Loucy (cell line): ENCODE measurements around the gene COL2A1.

ENCODE experiments used
- H2AFZ ChIP-seq: fragments of 200-600 bp; sonication (generic); 2 replicates; pipeline ENCODE4 v1.6.0; 2016; ENCODE audit warnings: antibody characterized with exemption, mild to moderate bottlenecking, low read length, moderate library complexity
- H3F3A ChIP-seq: fragments of 200-600 bp; 2 replicates; pipeline ENCODE4 v1.6.0; 2016; ENCODE audit warnings: antibody characterized with exemption, low read depth, mild to moderate bottlenecking
- H3K27me3 ChIP-seq: fragments of 200-600 bp; sonication (generic); 2 replicates; pipeline ENCODE4 v1.6.1; 2014; ENCODE audit warnings: low read length, mild to moderate bottlenecking; ENCODE audit not compliant: insufficient read depth, poor library complexity, severe bottlenecking
- H3K36me3 ChIP-seq: fragments of 200-600 bp; sonication (generic); 2 replicates; pipeline ENCODE4 v1.6.1; 2016; ENCODE audit warnings: low read length; ENCODE audit not compliant: insufficient read depth
- H3K4me1 ChIP-seq: fragments of 200-600 bp; sonication (generic); 2 replicates; pipeline ENCODE4 v1.5.1; 2014; ENCODE audit warnings: low read length, mild to moderate bottlenecking; ENCODE audit not compliant: insufficient read depth, poor library complexity, severe bottlenecking
- H3K4me2 ChIP-seq: fragments of 200-600 bp; sonication (generic); 2 replicates; pipeline ENCODE4 v1.6.0; 2014; ENCODE audit warnings: antibody characterized with exemption, low read length, low read depth, mild to moderate bottlenecking; ENCODE audit not compliant: poor library complexity, severe bottlenecking
- H3K4me3 ChIP-seq: fragments of 200-600 bp; sonication (generic); 2 replicates; pipeline ENCODE4 v1.5.1; 2014; ENCODE audit warnings: low read length, mild to moderate bottlenecking, mixed read lengths; ENCODE audit not compliant: poor library complexity, severe bottlenecking
- H3K79me2 ChIP-seq: fragments of 200-600 bp; sonication (generic); 2 replicates; pipeline ENCODE4 v1.6.1; 2014; ENCODE audit warnings: low read length; ENCODE audit not compliant: insufficient read depth
- H3K9ac ChIP-seq: fragments of 200-600 bp; sonication (generic); 2 replicates; pipeline ENCODE4 v1.6.0; 2014; ENCODE audit warnings: mild to moderate bottlenecking, low read depth, low read length, moderate library complexity; ENCODE audit not compliant: poor library complexity, severe bottlenecking
- H3K9me2 ChIP-seq: fragments of 200-600 bp; sonication (generic); replicated peaks from 2 replicates; pipeline ENCODE4 v1.6.1; 2016; ENCODE audit warnings: low read depth, low read length, mixed read lengths
- H3K9me3 ChIP-seq: fragments of 200-600 bp; sonication (generic); 2 replicates; pipeline ENCODE4 v1.6.1; 2014; ENCODE audit warnings: mild to moderate bottlenecking, antibody characterized with exemption, low read length, low read depth; ENCODE audit not compliant: insufficient read depth
- H4K20me1 ChIP-seq: fragments of 200-600 bp; sonication (generic); 2 replicates; pipeline ENCODE4 v1.6.0; 2014; ENCODE audit warnings: antibody characterized with exemption, low read length, mild to moderate bottlenecking; ENCODE audit not compliant: insufficient read depth, poor library complexity, severe bottlenecking
- CTCF ChIP-seq: fragments of 200-600 bp; sonication (generic); conservative IDR thresholded peaks from 2 replicates; pipeline ENCODE4 v1.5.1; 2014; ENCODE audit warnings: mild to moderate bottlenecking, antibody characterized with exemption, low read length
- EZH2phosphoT487 ChIP-seq: fragments of 200-600 bp; IDR thresholded peaks from 2 replicates; pipeline ENCODE4 v1.6.1; 2018; ENCODE audit warnings: antibody characterized with exemption, mild to moderate bottlenecking, moderate library complexity, borderline replicate concordance

The COL2A1 gene

GRCh38 chr12:47954058-47954457, 50.2 kb downstream of the COL2A1 start:
- H3K4me2 ChIP-seq: no peak overlapping the region

GRCh38 chr12:47950856-47951468, 53.3 kb downstream of the COL2A1 start:
- H3K27me3 ChIP-seq: no peaks in the 10 kb centered on the region
- no peaks in the 10 kb centered on the region for H3F3A ChIP-seq
- H3K4me2 ChIP-seq: no peak overlapping the region
- H3K9ac ChIP-seq: no peak overlapping the region
- H3K9me3 ChIP-seq: no peaks in the 10 kb centered on the region
- no peak overlapping the region for H2AFZ ChIP-seq
- no peaks in the 10 kb centered on the region for H3K9me2 ChIP-seq
- H3K36me3 ChIP-seq: no peaks in the 10 kb centered on the region
- TF ChIP-seq CTCF: no peak
- no peak for TF ChIP-seq EZH2phosphoT487
- H4K20me1 ChIP-seq: no peaks in the 10 kb centered on the region
- H3K4me3 ChIP-seq: no peak overlapping the region
- H3K79me2 ChIP-seq: no peaks in the 10 kb centered on the region
- H3K4me1 ChIP-seq: peaks cover 8% of the 10 kb centered on the region

More at GRCh38 chr12:47954058-47954457, 50.2 kb downstream of the COL2A1 start:
- H2AFZ ChIP-seq: no peak overlapping the region
- H3K36me3 ChIP-seq: no peaks in the 10 kb centered on the region
- H3K9me2 ChIP-seq: no peaks in the 10 kb centered on the region
- no peak overlapping the region for H3K4me3 ChIP-seq
- TF ChIP-seq EZH2phosphoT487 (no peak), CTCF (no peak)
- H3K9me3 ChIP-seq: no peaks in the 10 kb centered on the region
- no peaks in the 10 kb centered on the region for H3F3A ChIP-seq
- no peak overlapping the region for H3K9ac ChIP-seq
- H4K20me1 ChIP-seq: no peaks in the 10 kb centered on the region
- H3K79me2 ChIP-seq: no peaks in the 10 kb centered on the region
- H3K27me3 ChIP-seq: no peaks in the 10 kb centered on the region
- H3K4me1 ChIP-seq: peaks cover 8% of the 10 kb centered on the region

- TF ChIP-seq CTCF (peak; percentile 91), EZH2phosphoT487 (no peak)
- no peak overlapping the region for H3K4me2 ChIP-seq
- H3K27me3 ChIP-seq: no peaks in the 10 kb centered on the region
- H3K36me3 ChIP-seq: no peaks in the 10 kb centered on the region
- peak overlapping the region; percentile 56; the same call in 1 of the 2 replicates for H2AFZ ChIP-seq
- no peaks in the 10 kb centered on the region for H3K9me3 ChIP-seq
- H4K20me1 ChIP-seq: no peaks in the 10 kb centered on the region
- no peaks in the 10 kb centered on the region for H3K79me2 ChIP-seq
- peaks cover 8% of the 10 kb centered on the region for H3K4me1 ChIP-seq
- H3K9me2 ChIP-seq: no peaks in the 10 kb centered on the region
- H3F3A ChIP-seq: no peaks in the 10 kb centered on the region
- no peak overlapping the region for H3K4me3 ChIP-seq
- no peak overlapping the region for H3K9ac ChIP-seq
These were observed 54.6 kb downstream of the COL2A1 start for GRCh38 chr12:47949441-47950341.
